SK-N-SH treated with all-trans-retinoic acid at 6 μM for 48 hours (cell line): ENCODE measurements around the gene PHKA2.

Source experiments
- CSDC2 ChIP-seq: fragments of 250-450 bp; sonication (Bioruptor Pico); IDR thresholded peaks from 2 replicates; pipeline ENCODE4 v1.5.0; 2020; ENCODE audit warnings: mild to moderate bottlenecking, moderate library complexity
- RARB ChIP-seq: fragments of 250-450 bp; sonication (Bioruptor Pico); IDR thresholded peaks from 2 replicates; pipeline ENCODE4 v1.8.0; 2021; ENCODE audit warnings: mild to moderate bottlenecking, moderate library complexity
- SNAI2 ChIP-seq: fragments of 250-450 bp; sonication (Bioruptor Pico); IDR thresholded peaks from 2 replicates; pipeline ENCODE4 v1.5.0; 2020; ENCODE audit warnings: mild to moderate bottlenecking, moderate library complexity
- ZFP3 ChIP-seq: fragments of 250-450 bp; sonication (Bioruptor Pico); IDR thresholded peaks from 2 replicates; pipeline ENCODE4 v1.5.0; 2020; ENCODE audit warnings: mild to moderate bottlenecking, moderate library complexity
- ZNF565 ChIP-seq: fragments of 450-650 bp; formaldehyde crosslinking; conservative IDR thresholded peaks from 2 replicates; pipeline ENCODE4 v1.5.0; 2020; ENCODE audit warnings: low read depth, mild to moderate bottlenecking, moderate library complexity
- TF ChIP-seq, protein P1 (sequence below): fragments of 250-450 bp; sonication (Bioruptor Pico); IDR thresholded peaks from 2 replicates; pipeline ENCODE4 v1.5.0; 2020; ENCODE audit warnings: mild to moderate bottlenecking, moderate library complexity
- TF ChIP-seq, protein P2 (sequence below): fragments of 250-450 bp; sonication (Bioruptor Pico); IDR thresholded peaks from 2 replicates; pipeline ENCODE4 v1.8.0; 2021; ENCODE audit warnings: low read depth, mild to moderate bottlenecking, moderate library complexity, borderline replicate concordance
- TF ChIP-seq, protein P3 (sequence below): fragments of 250-450 bp; sonication (Bioruptor Pico); IDR thresholded peaks from 2 replicates; pipeline ENCODE4 v1.8.0; 2020; ENCODE audit warnings: mild to moderate bottlenecking, moderate library complexity, borderline replicate concordance

DNA sequence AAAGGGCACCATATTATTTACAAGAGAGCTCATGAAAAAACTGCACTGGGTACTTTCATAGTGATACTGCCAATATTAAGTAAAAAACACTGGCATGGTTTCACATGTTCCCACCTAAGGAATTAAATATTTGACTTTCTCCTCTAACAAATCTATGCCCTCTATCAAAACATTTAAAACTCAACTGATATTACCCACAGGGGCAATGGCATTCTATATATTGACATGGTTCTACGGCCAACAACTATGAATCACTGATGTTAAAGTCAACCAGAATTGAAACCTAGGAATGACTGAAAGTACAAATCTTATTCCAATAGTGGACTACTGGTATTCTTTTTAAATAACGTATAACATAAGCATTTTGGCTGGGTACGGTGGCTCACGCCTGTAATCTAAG is 28.2 kb downstream of the PHKA2 start:
- TF ChIP-seq ZFP3 (no peak), ZNF565 (CRISPR knock-in tag) (no peak), CSDC2 (CRISPR knock-in tag) (no peak), SNAI2 (CRISPR knock-in tag) (no peak), RARB (CRISPR knock-in tag) (no peak)
- TF ChIP-seq, protein P1, sequence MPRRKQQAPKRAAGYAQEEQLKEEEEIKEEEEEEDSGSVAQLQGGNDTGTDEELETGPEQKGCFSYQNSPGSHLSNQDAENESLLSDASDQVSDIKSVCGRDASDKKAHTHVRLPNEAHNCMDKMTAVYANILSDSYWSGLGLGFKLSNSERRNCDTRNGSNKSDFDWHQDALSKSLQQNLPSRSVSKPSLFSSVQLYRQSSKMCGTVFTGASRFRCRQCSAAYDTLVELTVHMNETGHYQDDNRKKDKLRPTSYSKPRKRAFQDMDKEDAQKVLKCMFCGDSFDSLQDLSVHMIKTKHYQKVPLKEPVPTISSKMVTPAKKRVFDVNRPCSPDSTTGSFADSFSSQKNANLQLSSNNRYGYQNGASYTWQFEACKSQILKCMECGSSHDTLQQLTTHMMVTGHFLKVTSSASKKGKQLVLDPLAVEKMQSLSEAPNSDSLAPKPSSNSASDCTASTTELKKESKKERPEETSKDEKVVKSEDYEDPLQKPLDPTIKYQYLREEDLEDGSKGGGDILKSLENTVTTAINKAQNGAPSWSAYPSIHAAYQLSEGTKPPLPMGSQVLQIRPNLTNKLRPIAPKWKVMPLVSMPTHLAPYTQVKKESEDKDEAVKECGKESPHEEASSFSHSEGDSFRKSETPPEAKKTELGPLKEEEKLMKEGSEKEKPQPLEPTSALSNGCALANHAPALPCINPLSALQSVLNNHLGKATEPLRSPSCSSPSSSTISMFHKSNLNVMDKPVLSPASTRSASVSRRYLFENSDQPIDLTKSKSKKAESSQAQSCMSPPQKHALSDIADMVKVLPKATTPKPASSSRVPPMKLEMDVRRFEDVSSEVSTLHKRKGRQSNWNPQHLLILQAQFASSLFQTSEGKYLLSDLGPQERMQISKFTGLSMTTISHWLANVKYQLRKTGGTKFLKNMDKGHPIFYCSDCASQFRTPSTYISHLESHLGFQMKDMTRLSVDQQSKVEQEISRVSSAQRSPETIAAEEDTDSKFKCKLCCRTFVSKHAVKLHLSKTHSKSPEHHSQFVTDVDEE (CRISPR knock-in tag), result no peak
- TF ChIP-seq, protein P2, sequence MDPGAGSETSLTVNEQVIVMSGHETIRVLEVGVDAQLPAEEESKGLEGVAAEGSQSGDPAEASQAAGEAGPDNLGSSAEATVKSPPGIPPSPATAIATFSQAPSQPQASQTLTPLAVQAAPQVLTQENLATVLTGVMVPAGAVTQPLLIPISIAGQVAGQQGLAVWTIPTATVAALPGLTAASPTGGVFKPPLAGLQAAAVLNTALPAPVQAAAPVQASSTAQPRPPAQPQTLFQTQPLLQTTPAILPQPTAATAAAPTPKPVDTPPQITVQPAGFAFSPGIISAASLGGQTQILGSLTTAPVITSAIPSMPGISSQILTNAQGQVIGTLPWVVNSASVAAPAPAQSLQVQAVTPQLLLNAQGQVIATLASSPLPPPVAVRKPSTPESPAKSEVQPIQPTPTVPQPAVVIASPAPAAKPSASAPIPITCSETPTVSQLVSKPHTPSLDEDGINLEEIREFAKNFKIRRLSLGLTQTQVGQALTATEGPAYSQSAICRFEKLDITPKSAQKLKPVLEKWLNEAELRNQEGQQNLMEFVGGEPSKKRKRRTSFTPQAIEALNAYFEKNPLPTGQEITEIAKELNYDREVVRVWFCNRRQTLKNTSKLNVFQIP, result no peak
- TF ChIP-seq, protein P3, sequence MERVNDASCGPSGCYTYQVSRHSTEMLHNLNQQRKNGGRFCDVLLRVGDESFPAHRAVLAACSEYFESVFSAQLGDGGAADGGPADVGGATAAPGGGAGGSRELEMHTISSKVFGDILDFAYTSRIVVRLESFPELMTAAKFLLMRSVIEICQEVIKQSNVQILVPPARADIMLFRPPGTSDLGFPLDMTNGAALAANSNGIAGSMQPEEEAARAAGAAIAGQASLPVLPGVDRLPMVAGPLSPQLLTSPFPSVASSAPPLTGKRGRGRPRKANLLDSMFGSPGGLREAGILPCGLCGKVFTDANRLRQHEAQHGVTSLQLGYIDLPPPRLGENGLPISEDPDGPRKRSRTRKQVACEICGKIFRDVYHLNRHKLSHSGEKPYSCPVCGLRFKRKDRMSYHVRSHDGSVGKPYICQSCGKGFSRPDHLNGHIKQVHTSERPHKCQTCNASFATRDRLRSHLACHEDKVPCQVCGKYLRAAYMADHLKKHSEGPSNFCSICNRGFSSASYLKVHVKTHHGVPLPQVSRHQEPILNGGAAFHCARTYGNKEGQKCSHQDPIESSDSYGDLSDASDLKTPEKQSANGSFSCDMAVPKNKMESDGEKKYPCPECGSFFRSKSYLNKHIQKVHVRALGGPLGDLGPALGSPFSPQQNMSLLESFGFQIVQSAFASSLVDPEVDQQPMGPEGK, result no peak
